HG03280 (cell line): ENCODE results near the gene INSL3.
A peak's percentile ranks its signal among the peaks of the same experiment; 100 is the strongest.

Source experiments
- ATAC-seq: cut with Tn5 transposase; IDR thresholded peaks from one replicate; pipeline ENCODE4 v1.9.1; 2021; ENCODE audit warnings: mild to moderate bottlenecking, moderate library complexity; ENCODE audit not compliant: unreplicated experiment

INSL3 gene, protein sequence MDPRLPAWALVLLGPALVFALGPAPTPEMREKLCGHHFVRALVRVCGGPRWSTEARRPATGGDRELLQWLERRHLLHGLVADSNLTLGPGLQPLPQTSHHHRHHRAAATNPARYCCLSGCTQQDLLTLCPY

DNA sequence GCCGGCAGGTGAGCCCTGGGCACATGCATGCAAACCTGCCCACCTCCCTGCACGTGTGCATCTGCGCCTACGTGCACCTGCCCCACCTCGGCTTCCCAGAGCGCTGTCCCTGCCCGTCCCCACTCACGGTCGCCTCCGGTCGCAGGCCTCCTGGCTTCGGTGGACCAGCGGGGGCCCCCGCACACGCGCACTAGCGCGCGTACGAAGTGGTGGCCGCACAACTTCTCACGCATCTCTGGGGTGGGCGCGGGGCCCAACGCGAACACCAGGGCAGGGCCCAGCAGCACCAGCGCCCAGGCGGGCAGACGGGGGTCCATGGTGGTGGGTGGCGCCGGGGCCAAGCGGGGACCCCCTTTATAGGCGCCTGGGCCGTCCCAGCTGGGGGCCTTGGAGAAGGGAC, at the start of gene INSL3:
Gene INSL3 (minus strand): TSS at position 330 of the 400 bp plus-strand sequence. CDS start 13 bp downstream, at position 317.
- ATAC-seq: no peak

DNA sequence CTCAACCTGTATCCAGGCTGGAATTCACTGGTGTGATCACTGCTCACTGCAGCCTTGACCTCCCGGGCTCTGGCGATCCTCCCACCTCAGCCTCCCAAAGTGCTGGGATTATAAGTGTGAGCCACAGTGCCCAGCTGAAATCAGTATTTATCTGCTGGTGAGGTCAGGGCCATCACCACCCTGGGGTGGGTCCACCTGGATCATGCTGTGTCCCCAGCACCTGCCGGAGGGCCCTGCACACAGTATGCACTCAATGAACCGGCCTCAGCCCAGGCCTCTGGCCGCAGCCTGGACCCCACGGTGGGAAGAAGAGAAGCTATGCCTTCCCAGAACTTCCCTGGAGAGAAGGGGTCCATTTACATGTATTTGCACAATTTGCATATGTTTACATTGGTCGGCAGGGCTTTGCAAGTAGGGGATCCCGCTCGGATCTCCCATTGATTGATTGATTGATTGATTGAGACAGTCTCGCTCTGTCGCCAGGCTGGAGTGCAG, 47.8 kb upstream of the INSL3 start:
- ATAC-seq: no peak

DNA sequence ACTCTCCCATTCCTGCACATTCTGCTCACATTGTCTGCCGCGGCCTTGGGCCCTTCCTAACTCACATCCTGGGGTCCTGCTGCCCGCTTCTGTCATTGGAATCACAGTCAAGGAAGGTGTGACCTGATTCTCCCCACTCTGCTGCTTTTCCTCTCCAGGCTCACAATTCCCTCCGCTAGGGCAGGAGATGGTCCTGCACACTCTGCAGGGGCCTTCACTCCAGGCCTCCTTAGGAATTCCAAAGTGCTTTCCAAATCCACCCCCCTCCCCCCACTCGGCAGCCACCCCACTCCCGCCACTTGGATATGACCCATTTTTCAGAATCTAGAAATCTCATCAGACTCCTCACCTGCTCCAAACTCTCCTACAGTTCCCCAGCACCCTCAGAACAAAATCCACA, 47.4 kb upstream of the INSL3 start:
- ATAC-seq: no peak

DNA sequence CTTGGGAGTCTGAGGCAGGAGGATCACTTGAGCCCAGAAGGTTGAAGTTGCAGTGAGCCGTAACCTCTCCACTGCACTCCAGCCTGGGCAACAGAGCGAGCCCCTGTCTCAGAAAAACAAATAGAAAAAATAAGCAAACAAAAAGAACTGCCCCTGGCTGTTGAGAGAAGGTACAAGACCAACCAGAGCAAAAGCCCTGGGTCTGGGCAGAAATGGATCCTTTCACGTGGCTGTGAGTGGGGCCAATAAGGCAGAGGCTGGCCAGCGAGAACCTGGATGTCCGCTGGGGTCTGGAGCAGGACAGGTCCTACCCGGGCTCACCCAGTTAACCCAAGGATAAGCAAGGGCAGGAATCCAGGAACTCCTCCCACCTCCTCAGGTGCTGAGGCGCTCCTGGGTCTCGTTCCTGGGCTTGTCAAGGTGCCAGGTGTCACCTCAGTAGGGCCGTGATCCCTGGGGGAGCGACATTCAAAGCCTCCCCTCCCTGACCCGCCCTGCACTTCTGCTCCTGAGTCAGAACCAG, 45.7 kb upstream of the INSL3 start:
- no peak for ATAC-seq

DNA sequence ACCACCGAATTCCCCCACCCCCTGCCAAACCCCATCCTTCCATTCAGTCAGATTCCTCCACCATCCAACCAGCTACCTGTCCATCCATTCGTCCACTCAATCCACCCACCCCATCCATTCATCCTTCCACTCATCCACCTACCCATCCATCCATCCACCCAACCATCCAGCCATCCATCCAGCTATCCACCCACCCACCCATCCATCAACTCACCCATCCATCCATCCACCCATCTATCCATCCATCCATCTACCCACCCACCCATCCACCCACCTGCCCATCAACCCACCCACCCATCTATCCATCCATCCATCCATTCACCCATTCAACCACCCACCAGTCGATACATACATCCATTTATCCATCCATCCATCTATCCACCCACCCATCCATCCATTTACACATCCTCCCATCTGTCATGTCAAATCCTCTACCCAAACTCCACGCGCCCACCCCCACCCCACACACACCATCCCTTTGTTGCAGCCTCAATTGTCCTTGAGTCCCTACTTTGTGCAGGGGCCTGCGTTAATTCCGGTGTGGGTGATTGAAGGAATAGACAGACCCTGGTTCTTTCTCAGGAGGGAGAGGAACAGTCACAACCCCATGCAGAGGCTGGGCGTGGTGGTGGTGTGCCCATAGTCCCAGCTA, 45.1 kb upstream of the INSL3 start:
- ATAC-seq: no peak

DNA sequence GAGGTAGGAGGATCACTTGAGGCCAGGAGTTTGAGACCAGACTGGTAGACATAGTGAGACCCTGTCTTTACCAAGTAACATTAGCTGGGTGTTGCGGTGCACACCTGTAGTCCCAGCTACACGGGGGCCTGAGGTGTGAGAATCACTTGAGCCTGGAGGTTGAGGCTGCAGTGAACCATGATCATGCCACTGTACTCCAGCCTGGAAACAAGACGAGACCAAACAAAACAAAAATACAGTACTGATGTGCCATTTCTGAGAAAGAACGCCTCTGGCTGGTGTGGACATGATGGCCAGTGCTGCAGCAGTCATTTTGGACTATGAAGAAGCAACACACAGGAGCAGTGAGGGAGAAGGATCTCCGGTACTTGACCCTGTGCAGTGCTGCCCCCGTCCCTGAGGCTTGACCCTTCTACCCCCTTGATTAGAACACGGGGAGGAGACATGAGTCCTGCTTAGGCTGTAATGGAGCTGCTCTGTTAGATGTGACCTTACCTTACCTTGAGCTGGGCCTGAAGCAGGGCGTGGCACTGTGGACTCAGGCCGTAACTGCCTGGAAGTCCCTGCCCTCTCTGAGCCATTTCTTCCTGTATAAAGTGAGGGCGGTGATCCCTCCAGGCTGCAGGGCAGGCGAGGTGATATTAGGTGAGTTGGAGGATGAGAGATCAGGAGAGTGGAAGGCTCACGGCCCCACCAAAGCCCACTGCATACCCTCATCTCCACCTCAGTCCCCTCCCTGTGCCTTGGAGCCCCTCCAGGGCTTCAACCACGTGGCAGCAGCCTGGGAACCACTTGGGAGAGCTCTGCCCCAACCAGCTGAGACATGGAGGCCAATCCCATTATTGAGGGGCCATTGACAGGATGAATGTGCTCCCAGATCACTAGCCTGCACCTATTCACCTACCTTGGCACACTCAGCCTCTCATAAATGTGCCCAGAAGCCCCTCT, 44.3 kb upstream of the INSL3 start:
- no peak for ATAC-seq

DNA sequence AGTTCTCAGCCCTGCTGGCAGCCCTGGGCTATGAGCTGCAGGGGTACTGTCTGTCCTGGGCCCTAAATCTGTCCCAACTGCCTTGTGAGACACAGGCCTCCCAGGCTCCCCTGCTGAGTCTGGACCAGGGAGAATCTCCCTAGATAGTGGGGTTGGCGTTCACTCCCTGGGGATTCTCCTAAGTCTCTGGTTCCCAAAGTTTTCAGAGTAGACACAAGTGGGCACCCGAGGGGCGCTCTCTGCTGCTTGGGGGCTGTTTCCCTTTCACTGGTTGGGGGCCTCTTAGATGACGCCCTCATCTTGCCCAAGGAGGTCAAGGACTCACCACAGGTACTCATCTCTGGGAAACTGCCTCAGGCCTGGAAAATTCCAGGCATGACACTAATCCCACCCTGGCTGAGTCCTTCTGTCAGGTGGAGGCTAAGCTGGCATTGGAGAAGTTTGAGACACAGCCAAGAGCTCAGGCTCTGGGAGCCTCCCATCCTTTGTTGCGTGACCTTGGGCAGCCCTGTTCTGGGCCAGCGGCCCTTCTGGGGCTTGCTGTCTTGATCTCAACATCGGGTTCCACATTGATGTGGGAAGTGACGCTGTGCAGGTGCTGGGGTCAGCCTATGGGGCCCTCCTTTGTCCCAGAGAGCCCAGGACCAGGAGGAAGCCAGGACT, 42.3 kb upstream of the INSL3 start:
- no peak for ATAC-seq

DNA sequence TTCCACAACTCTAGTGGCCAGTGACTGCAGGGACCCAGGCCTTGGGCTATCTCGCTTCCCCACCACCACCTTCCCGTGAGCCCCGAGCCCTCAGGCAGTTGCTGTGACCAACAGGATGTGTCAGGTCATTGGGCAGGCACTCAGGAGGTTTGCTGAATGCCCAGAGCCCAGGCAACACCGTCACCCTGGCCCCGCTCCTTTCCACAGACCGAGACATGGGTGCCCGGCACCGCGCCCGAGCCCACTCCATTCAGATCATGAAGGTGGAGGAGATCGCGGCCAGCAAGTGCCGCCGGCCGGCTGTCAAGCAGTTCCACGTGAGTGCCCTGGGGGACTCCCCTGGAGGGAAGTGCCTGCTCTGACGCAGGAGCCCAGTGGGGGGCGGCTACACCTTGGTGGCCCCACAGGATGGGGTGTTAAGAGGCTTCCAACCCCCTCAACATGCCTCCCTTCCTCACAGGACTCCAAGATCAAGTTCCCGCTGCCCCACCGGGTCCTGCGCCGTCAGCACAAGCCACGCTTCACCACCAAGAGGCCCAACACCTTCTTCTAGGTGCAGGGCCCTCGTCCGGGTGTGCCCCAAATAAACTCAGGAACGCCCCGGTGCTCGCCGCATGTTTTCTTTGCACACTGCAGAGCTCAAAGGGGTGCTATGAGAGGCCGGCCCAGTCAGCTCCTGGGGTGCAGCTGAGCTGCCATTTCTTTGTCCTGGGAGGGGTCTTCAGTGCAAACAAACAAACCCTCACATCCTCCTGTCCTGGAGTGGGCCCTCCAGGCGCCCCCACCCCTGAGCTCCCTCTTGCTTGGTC, 41.6 kb upstream of the INSL3 start:
- ATAC-seq: no peak

DNA sequence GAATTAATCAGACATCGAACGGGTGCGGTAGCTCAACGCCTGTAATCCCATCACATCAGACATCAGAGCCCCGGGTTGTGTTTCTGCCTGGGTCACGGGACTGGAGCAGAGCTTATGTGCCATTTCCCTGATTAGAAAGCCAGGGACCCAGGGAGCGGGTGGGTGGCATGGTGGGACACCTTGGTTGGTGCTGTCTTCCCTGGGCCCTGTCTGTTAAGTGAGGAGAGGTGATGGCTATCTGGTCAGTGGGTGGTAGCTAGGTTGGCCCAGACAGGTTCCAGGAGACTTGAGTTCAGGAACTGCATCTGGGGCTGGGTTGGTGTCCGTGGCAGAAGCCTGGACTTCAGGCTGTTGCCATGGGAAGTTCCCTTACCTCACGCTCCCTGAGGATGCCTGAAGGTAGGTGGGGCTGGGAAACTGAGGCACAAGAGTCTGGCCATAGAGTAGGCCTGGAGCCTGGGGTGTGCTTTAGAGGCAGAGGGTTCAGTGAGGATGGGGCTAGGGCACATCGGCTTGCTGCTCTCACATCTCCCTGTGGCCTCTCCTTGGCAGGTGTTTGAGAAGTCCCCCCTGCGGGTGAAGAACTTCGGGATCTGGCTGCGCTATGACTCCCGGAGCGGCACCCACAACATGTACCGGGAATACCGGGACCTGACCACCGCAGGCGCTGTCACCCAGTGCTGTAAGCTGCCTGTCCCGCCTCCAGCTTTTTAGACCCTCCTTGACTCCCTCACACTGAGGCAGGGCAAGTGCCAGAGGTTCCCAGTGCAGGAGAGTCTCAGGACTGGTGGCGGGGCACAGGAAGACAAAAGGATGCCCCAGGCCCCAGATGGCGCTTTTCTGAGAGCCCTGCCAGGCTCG, 40.5 kb upstream of the INSL3 start:
- ATAC-seq: no peak

DNA sequence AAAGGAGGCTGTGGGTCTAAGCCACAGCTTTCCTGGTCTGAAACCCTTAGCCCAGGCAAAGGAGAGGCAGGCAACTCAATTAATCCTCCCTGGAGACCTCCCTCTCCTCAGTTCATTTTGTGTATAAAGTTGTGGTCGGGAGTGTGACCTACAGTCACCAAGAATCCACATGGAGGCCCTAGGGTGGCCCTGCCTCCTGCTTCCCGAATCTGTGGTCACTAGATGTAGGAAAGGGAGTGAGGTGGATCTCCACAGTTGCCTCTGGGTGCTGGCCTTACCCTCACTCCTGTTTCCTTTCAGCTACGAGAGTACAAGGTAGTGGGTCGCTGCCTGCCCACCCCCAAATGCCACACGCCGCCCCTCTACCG, 39.7 kb upstream of the INSL3 start:
- no peak for ATAC-seq

DNA sequence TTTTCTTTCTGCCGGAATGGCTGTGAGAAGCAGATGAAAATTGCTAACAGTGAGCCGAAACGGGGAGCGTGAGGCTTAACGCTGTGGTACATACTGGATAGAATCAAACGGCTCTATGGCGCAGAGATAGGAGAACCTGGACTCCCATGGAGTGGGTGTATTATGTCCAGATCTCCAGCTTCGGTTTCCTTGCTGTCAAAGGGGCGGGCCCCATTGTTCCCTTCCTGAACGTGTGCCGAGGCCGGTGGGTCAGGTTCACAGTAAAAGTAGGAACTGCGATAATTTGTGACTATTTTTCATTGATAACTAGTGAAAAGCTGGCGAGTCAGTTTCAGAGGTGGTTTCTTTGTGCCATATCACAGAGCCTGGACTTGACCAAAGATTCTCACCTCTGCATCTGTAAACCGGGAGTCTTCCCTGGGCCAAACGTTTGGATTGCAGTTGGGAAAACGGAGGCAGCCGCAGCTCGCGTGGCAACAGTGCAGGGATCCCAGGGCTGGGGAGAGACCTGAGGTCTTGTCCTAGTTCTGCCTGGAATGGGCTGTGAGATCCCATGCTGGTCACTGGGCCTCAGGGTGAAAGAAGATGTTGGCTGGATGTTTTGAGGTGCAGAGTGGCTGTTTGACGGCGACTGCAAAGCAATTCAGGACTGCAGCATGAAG, 39.1 kb upstream of the INSL3 start:
- ATAC-seq: no peak

DNA sequence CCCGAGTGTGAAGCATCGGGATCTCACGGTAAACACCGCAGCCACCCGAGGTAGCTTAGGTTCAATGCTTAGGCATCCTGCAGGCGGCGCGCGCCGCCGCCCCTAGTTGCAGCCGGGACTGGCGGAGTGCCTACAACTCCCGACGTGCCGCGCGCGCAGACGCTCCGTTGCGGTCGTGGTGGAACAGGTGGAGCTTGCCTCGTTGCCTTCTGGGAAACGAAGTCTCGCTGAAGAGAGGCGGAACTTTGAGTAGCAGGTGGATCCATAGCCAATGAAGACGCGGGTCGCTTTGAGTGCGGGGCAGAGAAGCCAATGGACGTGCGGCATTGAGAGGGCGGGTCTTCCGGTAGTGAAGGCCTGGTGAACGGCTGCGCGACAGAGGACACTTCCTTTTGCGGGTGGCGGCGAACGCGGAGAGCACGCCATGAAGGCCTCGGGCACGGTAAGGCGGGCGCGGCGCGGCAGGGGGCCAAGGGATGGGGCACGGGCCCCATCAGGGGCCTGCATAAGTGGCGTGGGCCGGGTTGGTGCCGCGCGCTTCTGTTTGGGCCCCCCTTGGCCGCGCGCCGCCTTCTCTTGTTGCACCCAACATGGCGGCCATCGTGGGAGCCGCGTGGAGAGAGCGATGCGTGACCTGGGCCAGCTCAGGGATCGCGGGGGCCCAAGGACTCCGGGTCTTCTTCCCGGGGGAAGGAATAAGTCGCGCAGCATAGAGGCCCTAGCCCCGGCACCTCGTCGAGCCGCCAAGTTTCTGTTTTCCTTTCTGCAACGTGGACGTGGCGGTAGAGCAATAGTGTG, 38.4 kb upstream of the INSL3 start, which contains the start of gene RPL18A:
Gene RPL18A (plus strand): TSS at position 378 of the 798 bp plus-strand sequence. CDS start 47 bp downstream, at position 425.
- peak; percentile 93 for ATAC-seq

DNA sequence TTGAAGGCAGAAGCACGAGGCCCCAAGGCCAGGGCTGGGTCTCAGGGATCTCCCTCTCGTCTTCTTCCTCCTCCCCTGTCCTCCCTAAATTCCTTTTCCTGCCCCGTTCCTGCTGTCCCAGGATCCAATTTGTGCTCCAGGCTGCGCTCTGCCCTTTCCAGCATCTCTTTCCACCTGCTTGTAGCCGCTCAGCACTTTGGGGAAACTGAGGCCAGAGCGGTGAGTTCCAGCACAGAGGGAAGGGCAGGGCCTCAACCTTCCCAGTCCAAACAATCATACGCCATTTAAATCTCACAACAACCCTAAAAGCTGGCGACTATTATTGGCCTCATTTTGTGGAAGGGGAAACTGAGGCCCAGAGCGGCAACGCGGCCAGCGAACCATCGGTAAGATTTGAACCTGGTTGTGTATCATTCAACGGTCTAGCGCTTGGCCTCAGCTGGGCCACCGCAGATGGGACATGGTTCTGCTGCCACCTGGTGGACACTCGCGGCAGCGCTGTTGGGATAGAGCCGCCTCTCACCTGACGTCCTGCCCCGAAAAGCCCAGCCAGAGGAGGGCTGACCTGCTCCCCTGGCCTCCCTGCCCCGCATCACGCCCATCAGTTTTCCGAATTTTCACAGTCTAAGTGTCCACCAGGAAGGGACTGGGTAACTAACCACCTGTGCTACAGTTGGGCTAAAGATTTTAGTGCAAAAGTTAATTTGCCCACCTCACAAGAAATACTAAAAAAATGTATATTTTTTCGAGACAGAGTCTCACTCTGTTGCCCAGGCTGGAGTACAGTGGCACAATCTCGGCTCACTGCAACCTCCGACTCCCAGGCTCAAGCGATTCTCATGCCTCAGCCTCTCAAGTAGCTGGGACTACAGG, 34.2 kb upstream of the INSL3 start:
- no peak for ATAC-seq

DNA sequence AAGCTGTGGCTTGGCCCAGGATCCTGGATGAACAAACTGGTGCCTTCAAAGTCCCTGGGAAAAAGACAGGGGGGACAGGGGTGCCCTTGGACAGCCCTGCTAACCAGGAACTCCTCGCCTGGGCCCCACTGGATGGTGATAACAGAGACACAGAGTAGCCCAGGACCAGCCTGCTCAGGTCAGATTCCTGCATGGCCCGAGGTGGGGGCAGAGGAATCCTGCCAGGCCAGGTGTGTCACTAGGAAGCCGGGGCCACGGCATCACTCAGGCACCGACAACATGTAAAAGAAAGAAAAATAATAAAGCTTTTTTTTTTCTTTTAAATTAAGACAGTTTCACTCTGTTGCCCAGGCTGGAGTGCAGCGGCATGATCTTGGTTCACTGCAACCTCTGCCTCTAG, 32.7 kb upstream of the INSL3 start:
- no peak for ATAC-seq

DNA sequence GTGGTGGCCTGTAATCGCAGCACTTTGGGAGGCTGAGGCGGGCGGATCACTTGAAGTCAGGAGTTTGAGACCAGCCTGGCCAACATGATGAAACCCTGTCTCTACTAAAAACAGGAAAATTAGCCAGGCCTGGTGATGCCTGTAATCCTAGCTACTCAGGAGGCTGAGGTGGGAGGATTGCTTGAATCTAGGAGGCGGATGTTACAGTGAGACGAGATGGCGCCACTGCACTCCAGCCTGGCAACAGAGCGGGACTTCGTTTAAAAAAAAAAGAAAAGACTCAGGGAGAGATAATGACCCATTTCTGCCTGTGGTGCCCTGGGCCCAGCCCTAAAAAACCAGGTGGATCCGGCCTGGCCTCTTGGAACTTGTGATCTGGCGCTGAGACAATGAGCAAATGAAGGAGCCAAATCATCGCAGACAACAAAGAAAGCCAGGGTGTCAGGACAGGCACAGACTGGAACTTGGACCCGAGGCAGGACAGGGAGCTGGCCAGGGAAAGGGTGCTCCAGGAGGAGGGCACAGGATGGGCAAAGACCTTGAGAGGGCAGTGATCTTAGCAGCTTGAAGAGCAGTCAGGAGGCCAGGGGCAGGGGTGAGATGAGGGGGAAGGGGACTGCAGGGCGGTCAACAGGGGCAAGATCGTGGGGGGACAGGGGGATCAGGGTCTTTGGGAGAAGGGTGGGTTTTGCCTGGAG, 27.4 kb upstream of the INSL3 start:
- ATAC-seq: no peak
